DND-41 (cell line): ENCODE data around the gene CAMSAP2.

Experiments used
- ATAC-seq: fragments of 200-7000 bp; cut with Tn5 transposase; 3 replicates; pipeline ENCODE4 v1.9.1; 2021; ENCODE audit warnings: low read depth; ENCODE audit not compliant: insufficient read depth
- DNase-seq: peaks from one replicate; pipeline ENCODE4 v3.0.0-alpha.2; 2020
- H2AFZ ChIP-seq: 2 replicates; pipeline ENCODE4 v1.6.0; 2012; ENCODE audit warnings: low read depth, low read length
- H3K27ac ChIP-seq: 2 replicates; pipeline ENCODE4 v1.5.1; 2012; ENCODE audit warnings: low read length, inconsistent platforms
- H3K27me3 ChIP-seq: fragments of 200-600 bp; sonication (generic); 2 replicates; pipeline ENCODE4 v1.6.0; 2012; ENCODE audit warnings: low read length, mild to moderate bottlenecking, inconsistent platforms; ENCODE audit not compliant: insufficient read depth, poor library complexity
- H3K36me3 ChIP-seq: 2 replicates; pipeline ENCODE4 v1.5.1; 2012; ENCODE audit warnings: low read length, inconsistent platforms; ENCODE audit not compliant: insufficient read depth
- H3K4me1 ChIP-seq: 2 replicates; pipeline ENCODE4 v1.5.1; 2012; ENCODE audit warnings: mild to moderate bottlenecking, low read length; ENCODE audit not compliant: insufficient read depth
- H3K4me2 ChIP-seq: 2 replicates; pipeline ENCODE4 v1.6.0; 2012; ENCODE audit warnings: mild to moderate bottlenecking, moderate library complexity, low read length, inconsistent platforms; ENCODE audit not compliant: insufficient read depth
- H3K4me3 ChIP-seq, 2 experiments: fragments of 200-600 bp in 1 of 2; shearing (Covaris generic) in 1 of 2; 2 replicates each; pipeline ENCODE4 v1.5.1; 2012 to 2016; ENCODE audit warnings: inconsistent platforms in 2 of 2, low read length in 2 of 2, mild to moderate bottlenecking in 2 of 2, low read depth in 1 of 2, moderate library complexity in 1 of 2
- H3K79me2 ChIP-seq: 2 replicates; pipeline ENCODE4 v1.6.0; 2012; ENCODE audit warnings: low read length, inconsistent platforms; ENCODE audit not compliant: insufficient read depth
- H3K9ac ChIP-seq: 2 replicates; pipeline ENCODE4 v1.6.0; 2012; ENCODE audit warnings: low read depth, mild to moderate bottlenecking, inconsistent platforms, low read length, moderate library complexity
- H3K9me3 ChIP-seq: 2 replicates; pipeline ENCODE4 v1.5.1; 2012; ENCODE audit warnings: low read length, moderate library complexity, mild to moderate bottlenecking, inconsistent platforms; ENCODE audit not compliant: insufficient read depth, severe bottlenecking
- H4K20me1 ChIP-seq: 2 replicates; pipeline ENCODE4 v1.6.0; 2012; ENCODE audit warnings: low read length; ENCODE audit not compliant: insufficient read depth
- EZH2 ChIP-seq: IDR thresholded peaks from 3 replicates; pipeline ENCODE4 v1.6.1; 2012; ENCODE audit warnings: borderline replicate concordance, low read depth, mild to moderate bottlenecking, moderate library complexity, low read length, inconsistent platforms; ENCODE audit not compliant: severe bottlenecking
- TF ChIP-seq, protein P1 (sequence below): IDR thresholded peaks from 2 replicates; pipeline ENCODE4 v1.5.1; 2012; ENCODE audit warnings: borderline replicate concordance, low read length, moderate library complexity, mild to moderate bottlenecking; ENCODE audit not compliant: poor library complexity, severe bottlenecking; ENCODE audit errors: extremely low read depth

The CAMSAP2 gene

DNA sequence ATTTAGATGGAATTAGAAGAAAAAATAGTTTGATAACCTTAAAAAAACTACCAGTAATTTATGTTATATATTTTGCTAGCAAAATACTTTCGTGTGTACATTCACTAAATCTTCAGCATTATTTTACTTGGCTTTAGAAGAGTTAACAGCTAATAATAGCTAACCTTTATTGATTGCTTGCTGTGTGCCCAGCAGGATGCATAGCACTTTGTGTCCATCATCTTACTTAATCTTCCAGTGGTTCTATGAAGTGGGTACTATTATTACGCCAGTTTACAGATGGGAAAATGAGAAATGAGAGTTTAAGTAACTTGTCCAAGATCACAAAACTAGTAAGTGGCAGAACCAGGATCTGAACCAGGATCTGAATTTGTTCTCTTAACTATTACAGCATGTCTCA lies 92.4 kb downstream of the CAMSAP2 start:
- no peak overlapping the region for H3K27ac ChIP-seq
- no peaks in the 10 kb centered on the region for H3K9me3 ChIP-seq
- ATAC-seq, result no peak
- no peak overlapping the region for H3K9ac ChIP-seq
- H4K20me1 ChIP-seq, result no peaks in the 10 kb centered on the region
- H3K4me1 ChIP-seq, result no peaks in the 10 kb centered on the region
- H3K36me3 ChIP-seq, result no peaks in the 10 kb centered on the region
- no peak for DNase-seq
- TF ChIP-seq EZH2, result no peak
- TF ChIP-seq, protein P1, sequence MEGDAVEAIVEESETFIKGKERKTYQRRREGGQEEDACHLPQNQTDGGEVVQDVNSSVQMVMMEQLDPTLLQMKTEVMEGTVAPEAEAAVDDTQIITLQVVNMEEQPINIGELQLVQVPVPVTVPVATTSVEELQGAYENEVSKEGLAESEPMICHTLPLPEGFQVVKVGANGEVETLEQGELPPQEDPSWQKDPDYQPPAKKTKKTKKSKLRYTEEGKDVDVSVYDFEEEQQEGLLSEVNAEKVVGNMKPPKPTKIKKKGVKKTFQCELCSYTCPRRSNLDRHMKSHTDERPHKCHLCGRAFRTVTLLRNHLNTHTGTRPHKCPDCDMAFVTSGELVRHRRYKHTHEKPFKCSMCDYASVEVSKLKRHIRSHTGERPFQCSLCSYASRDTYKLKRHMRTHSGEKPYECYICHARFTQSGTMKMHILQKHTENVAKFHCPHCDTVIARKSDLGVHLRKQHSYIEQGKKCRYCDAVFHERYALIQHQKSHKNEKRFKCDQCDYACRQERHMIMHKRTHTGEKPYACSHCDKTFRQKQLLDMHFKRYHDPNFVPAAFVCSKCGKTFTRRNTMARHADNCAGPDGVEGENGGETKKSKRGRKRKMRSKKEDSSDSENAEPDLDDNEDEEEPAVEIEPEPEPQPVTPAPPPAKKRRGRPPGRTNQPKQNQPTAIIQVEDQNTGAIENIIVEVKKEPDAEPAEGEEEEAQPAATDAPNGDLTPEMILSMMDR, result no peak
- H2AFZ ChIP-seq, result no peak overlapping the region
- peaks cover 3% of the 10 kb centered on the region for H3K27me3 ChIP-seq
- no peak overlapping the region for H3K4me3 ChIP-seq
- H3K79me2 ChIP-seq, result no peaks in the 10 kb centered on the region
- H3K4me2 ChIP-seq, result no peak overlapping the region

DNA sequence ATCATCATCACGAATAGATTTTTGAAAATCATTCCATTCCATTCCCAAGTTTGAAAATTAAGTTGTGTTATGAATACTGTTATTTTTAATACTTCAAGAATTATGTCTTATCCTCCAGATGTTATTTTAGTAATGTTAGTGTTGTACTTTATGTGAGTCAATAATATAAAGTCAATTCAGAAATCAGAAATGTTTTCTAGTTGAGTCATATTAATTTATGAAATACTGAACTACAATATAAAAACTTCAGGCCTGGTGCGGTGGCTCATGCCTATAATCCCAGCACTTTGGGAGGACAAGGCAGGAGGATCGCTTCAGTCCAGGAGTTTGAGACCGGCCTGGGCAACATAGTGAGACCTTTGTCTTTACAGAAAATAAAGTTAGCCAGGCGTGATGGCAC lies 95.7 kb downstream of the CAMSAP2 start:
- no peaks in the 10 kb centered on the region for H4K20me1 ChIP-seq
- H3K4me1 ChIP-seq, result no peaks in the 10 kb centered on the region
- H3K27me3 ChIP-seq, result peaks cover 3% of the 10 kb centered on the region
- no peaks in the 10 kb centered on the region for H3K36me3 ChIP-seq
- no peak overlapping the region for H2AFZ ChIP-seq
- DNase-seq (no peak), ATAC-seq (no peak)
- no peak overlapping the region for H3K4me3 ChIP-seq
- H3K4me2 ChIP-seq, result no peak overlapping the region
- no peak overlapping the region for H3K9ac ChIP-seq
- no peaks in the 10 kb centered on the region for H3K9me3 ChIP-seq
- no peaks in the 10 kb centered on the region for H3K79me2 ChIP-seq
- no peak overlapping the region for H3K27ac ChIP-seq
- no peak for TF ChIP-seq EZH2
- TF ChIP-seq, protein P1, result no peak

DNA sequence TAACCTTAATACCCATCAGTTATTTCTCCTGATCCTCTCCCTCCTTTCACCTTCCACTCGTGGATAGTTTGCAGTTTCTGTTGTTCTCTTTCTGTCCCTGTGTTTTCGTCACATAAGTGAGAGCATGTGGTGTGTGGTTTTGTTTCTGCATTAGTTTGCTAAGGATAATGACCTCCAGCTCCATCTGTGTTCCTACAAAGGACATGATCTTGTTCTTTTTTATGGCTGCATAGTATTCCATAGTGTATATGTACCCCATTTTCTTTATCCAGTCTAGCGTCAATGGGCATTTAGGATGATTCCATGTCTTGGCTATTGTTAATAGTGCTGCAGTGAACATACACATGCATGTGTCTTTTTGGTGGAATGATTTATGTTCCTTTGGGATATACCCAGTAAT lies 97.5 kb downstream of the CAMSAP2 start:
- DNase-seq (no peak), ATAC-seq (no peak)
- Histone ChIP-seq H3K9ac (no peak overlapping the region), H3K9me3 (no peaks in the 10 kb centered on the region), H3K4me2 (no peak overlapping the region), H3K4me1 (no peaks in the 10 kb centered on the region), H4K20me1 (no peaks in the 10 kb centered on the region), H3K36me3 (no peaks in the 10 kb centered on the region), H3K4me3 (no peak overlapping the region), H3K27me3 (no peaks in the 10 kb centered on the region), H3K79me2 (no peaks in the 10 kb centered on the region), H2AFZ (no peak overlapping the region), H3K27ac (no peak overlapping the region)
- no peak for TF ChIP-seq EZH2
- TF ChIP-seq, protein P1, result no peak
